SK-N-SH treated with all-trans-retinoic acid at 6 μM for 48 hours (cell line): ENCODE measurements around the gene MED16.

ENCODE experiments used
- ARNTL ChIP-seq: fragments of 450-650 bp; formaldehyde crosslinking; IDR thresholded peaks from 2 replicates; pipeline ENCODE4 v1.5.0; 2020; ENCODE audit warnings: low read depth, mild to moderate bottlenecking, moderate library complexity, borderline replicate concordance
- BACH2 ChIP-seq: fragments of 250-450 bp; sonication (Bioruptor Pico); IDR thresholded peaks from 2 replicates; pipeline ENCODE4 v1.9.0; 2021; ENCODE audit warnings: mild to moderate bottlenecking, borderline replicate concordance
- CSDC2 ChIP-seq: fragments of 250-450 bp; sonication (Bioruptor Pico); IDR thresholded peaks from 2 replicates; pipeline ENCODE4 v1.5.0; 2020; ENCODE audit warnings: mild to moderate bottlenecking, moderate library complexity
- OSR1 ChIP-seq: fragments of 250-450 bp; sonication (Bioruptor Pico); IDR thresholded peaks from 2 replicates; pipeline ENCODE4 v1.8.0; 2022; ENCODE audit warnings: moderate library complexity, mild to moderate bottlenecking, inconsistent platforms
- TCF4 ChIP-seq: fragments of 250-450 bp; sonication (Bioruptor Pico); IDR thresholded peaks from 2 replicates; pipeline ENCODE4 v1.8.0; 2021; ENCODE audit warnings: mild to moderate bottlenecking, moderate library complexity, borderline replicate concordance
- ZC3H10 ChIP-seq: fragments of 250-450 bp; sonication (Bioruptor Pico); IDR thresholded peaks from 2 replicates; pipeline ENCODE4 v1.5.1; 2021; ENCODE audit warnings: mild to moderate bottlenecking, moderate library complexity
- ZFP30 ChIP-seq: fragments of 450-650 bp; formaldehyde crosslinking; IDR thresholded peaks from 2 replicates; pipeline ENCODE4 v1.5.0; 2022; ENCODE audit warnings: mild to moderate bottlenecking, moderate library complexity
- ZNF70 ChIP-seq: fragments of 450-650 bp; formaldehyde crosslinking; IDR thresholded peaks from 2 replicates; pipeline ENCODE4 v1.5.0; 2020; ENCODE audit warnings: mild to moderate bottlenecking, moderate library complexity
- TF ChIP-seq, protein P1 (sequence below): fragments of 250-450 bp; sonication (Bioruptor Pico); IDR thresholded peaks from 2 replicates; pipeline ENCODE4 v1.5.1; 2021; ENCODE audit warnings: mild to moderate bottlenecking, moderate library complexity
- TF ChIP-seq, protein P2 (sequence below): fragments of 250-450 bp; sonication (Bioruptor Pico); IDR thresholded peaks from 2 replicates; pipeline ENCODE4 v1.8.0; 2020; ENCODE audit warnings: mild to moderate bottlenecking, moderate library complexity, borderline replicate concordance
- TF ChIP-seq, protein P3 (sequence below): fragments of 250-450 bp; sonication (Bioruptor Pico); IDR thresholded peaks from 2 replicates; pipeline ENCODE4 v1.5.1; 2020; ENCODE audit warnings: low read depth, mild to moderate bottlenecking, moderate library complexity

DNA sequence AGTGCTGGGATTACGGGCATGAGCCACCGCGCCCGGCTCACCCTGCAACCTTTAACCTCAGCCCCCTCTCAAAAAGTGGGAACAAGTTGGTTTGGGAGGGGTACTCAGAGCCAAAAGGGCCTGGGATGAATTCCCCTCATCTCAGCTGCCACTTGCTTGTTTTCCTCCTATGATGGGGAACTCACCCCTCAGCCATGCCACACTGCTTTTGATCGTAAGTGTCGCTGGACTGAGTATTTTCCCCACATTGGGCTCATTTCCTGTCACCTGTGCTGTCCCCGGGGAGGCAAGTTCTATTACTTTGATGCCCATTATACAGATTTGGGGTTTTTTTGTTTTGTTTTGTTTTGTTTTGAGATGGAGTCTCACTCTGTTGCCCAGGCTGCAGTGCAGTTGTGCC is 13.5 kb upstream of the MED16 start:
- TF ChIP-seq BACH2 (CRISPR knock-in tag) (no peak), CSDC2 (CRISPR knock-in tag) (no peak), OSR1 (CRISPR knock-in tag) (no peak), ZC3H10 (CRISPR knock-in tag) (no peak), ZNF70 (CRISPR knock-in tag) (no peak), ARNTL (CRISPR knock-in tag) (no peak), TCF4 (CRISPR knock-in tag) (no peak), ZFP30 (CRISPR knock-in tag) (no peak)
- TF ChIP-seq, protein P1, sequence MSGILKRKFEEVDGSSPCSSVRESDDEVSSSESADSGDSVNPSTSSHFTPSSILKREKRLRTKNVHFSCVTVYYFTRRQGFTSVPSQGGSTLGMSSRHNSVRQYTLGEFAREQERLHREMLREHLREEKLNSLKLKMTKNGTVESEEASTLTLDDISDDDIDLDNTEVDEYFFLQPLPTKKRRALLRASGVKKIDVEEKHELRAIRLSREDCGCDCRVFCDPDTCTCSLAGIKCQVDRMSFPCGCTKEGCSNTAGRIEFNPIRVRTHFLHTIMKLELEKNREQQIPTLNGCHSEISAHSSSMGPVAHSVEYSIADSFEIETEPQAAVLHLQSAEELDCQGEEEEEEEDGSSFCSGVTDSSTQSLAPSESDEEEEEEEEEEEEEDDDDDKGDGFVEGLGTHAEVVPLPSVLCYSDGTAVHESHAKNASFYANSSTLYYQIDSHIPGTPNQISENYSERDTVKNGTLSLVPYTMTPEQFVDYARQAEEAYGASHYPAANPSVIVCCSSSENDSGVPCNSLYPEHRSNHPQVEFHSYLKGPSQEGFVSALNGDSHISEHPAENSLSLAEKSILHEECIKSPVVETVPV (CRISPR knock-in tag), result no peak
- TF ChIP-seq, protein P2, sequence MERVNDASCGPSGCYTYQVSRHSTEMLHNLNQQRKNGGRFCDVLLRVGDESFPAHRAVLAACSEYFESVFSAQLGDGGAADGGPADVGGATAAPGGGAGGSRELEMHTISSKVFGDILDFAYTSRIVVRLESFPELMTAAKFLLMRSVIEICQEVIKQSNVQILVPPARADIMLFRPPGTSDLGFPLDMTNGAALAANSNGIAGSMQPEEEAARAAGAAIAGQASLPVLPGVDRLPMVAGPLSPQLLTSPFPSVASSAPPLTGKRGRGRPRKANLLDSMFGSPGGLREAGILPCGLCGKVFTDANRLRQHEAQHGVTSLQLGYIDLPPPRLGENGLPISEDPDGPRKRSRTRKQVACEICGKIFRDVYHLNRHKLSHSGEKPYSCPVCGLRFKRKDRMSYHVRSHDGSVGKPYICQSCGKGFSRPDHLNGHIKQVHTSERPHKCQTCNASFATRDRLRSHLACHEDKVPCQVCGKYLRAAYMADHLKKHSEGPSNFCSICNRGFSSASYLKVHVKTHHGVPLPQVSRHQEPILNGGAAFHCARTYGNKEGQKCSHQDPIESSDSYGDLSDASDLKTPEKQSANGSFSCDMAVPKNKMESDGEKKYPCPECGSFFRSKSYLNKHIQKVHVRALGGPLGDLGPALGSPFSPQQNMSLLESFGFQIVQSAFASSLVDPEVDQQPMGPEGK (CRISPR knock-in tag), result no peak
- TF ChIP-seq, protein P3, sequence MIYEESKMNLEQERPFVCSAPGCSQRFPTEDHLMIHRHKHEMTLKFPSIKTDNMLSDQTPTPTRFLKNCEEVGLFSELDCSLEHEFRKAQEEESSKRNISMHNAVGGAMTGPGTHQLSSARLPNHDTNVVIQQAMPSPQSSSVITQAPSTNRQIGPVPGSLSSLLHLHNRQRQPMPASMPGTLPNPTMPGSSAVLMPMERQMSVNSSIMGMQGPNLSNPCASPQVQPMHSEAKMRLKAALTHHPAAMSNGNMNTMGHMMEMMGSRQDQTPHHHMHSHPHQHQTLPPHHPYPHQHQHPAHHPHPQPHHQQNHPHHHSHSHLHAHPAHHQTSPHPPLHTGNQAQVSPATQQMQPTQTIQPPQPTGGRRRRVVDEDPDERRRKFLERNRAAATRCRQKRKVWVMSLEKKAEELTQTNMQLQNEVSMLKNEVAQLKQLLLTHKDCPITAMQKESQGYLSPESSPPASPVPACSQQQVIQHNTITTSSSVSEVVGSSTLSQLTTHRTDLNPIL, result no peak
